HG03575 (cell line): ENCODE results near the gene ITM2C.

Experiments
- ATAC-seq: cut with Tn5 transposase; IDR thresholded peaks from one replicate; pipeline ENCODE4 v1.9.1; 2021; ENCODE audit not compliant: unreplicated experiment, insufficient number of reproducible peaks, low FRiP score; ENCODE audit errors: extremely low read depth

ITM2C gene

DNA sequence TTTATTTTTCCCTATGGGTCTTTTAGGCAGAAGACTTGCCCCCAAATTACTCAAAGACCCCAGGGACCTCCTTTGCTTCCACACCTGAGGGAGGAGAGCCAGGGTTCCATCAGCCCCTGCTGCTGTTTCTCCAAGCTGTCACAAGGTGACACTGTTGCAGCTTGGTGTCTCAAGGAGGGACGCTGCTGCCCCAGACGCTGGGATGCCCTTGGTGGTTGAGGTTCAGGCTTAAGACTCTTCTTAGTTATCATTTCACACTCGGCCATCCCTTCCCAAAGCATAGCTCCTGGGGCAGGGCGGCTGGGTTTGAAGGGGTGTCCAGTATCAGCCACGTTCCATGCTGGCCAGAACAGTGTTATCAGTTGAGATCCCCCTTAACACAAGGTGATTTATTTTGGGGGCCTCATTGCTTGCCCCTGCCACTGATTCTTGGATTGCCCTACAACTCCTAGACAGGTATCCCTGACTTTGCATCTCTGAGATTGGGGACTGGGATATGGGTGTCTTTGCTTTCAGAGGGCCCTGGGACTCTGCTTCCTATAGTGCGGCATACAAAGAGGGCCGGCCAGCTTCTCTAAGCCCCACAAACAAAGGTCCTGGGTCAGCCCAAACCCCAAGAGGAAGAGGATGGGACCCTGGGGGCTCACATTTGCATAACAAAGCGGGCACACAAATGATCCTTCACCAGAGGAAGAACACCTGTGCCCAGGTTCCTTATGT is 37.6 kb downstream of the ITM2C start:
- ATAC-seq: no peak

DNA sequence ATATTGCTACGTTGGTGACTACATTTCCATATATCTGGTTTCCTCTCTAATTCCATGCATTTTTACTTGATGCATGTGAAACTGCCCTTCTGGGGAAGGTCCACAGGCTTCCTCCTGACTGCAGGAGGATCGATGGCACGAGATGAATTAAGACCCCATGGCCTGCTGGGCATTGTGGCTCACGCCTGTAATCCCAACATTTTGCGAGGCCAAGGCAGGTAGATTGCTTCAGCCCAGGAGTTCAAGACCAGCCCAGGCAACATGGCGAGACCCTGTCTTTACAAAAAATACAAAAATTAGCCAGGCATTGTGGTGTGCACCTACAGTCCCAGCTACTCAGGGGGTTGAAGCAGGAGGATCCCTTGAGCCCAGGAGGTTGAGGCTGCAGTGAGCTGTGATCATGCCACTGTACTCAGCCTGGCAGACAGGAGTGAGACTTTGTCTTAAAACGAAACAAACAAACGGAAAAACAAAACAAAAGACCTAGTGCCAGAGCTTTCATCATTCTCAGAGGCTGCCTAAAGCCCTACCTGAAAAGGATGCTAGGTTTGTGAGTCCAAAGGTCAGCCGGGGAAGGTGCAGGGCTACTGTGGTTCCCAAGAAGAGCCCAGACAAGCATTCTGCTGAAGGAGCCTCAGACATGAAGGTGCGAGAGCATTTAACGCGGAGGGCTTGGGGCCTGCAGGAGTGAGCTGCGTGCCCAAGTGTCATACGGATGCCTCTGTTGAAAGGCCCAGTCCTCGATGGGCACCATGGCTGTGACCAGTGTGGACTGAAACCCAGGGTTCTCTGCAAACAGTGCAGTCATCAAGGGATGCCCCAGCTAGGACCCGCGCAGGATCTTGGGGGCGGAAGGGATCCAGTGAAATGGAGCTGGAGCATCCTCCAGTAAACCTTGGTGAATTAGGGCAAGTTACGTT is 38.7 kb downstream of the ITM2C start:
- no peak for ATAC-seq

DNA sequence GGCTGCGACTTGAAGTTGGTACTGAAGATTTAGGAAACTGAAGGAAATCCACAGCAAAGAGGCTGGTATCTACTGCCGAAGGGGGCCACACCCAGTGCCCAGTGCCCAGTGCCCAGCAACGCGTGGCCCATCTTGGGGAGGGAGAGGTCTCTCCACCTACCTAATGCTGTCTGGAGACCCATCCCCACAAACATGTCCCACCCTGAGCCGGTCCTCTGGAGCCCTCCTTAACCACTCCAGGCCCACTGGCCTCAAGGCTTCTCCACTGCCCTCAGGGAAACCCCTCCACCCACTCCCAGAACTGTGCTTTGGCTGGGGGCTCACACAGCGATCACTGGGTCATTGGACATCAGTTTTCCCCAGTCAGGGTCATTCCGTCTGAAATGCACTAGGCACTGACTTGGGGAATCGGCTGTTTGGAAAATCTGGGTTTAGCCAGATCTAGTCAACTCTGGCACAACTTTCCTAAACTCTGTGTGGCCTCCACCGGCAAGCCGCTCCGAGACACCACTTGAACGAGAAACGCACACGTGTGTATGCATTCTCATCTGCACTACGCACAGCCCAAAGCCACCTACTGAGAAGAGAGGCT is 40.2 kb downstream of the ITM2C start:
- no peak for ATAC-seq

DNA sequence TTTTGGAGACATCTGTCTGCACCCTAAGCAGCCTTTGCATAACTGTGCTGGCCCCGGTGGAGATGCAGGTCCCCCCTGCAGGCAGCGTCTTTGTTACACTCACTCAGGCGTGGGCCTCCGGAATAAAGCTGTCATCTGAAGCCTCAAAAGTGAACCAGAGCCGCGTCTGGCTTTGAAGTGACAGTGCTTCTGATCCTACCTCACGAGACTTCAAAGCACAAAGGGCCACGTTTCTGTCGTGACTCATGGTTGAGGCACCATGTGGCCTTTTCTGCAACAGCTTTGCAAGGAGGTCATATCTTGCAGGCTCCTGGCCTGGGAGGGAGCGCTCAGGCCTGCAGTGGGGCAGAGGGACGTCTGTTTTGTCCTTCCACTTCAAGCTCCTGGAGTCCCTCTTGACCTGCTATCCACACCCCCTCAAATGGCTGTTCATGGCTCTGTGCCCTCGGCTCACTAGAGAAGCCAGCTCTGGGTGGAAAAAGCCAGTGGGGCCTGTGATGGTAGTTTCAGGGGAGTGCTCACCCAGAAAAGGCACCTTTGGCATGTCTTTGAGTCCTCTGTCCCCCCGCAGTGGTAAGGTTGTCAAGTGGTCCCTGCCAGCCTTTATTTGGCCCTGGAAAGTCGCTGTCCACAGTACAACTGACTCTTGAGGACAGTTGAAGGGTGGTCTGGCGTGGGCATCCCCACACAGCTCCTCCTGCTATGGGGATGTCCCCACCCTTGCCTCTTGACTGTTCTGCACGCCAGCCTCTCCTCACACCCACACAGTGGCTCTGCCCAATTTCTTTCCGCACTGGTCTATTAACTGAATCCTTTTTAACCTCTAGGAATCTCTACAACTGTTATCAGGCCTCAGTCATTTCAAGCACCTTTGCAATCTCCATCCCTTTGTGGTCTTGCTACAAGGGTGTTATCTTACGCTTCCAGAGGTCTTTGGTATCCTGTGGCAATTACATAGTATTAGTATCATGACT is 41.0 kb downstream of the ITM2C start:
- ATAC-seq: no peak

GRCh38 chr2:230906471-230907230 is 41.9 kb downstream of the ITM2C start:
- ATAC-seq: no peak

- ATAC-seq: no peak
These were observed 42.8 kb downstream of the ITM2C start for GRCh38 chr2:230907361-230908091.

GRCh38 chr2:230908092-230908594 is 43.4 kb downstream of the ITM2C start:
- ATAC-seq: no peak

GRCh38 chr2:230908595-230909191 is 44.0 kb downstream of the ITM2C start:
- no peak for ATAC-seq

- no peak for ATAC-seq
These were observed 45.3 kb downstream of the ITM2C start for GRCh38 chr2:230909841-230910545.

GRCh38 chr2:230910546-230911177 is 45.9 kb downstream of the ITM2C start:
- ATAC-seq: no peak

DNA sequence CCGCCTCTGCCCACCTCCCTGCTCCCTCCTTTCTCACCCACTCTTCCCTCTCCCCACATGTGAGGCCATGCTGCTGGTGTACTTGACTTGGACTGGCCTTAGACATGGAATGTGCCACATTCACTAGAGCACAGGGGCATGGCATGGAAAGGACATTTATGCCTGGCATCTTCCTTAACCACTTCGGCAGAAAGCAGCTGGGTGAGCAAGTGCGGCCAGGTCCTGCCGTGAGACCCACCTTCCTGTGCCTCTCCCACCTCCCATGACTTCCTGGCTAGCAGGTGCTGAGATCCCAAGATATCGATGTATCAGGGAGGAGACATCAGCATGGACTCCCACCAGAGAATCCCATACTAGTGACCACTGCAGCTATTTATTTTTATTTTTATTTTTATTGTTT is 47.3 kb downstream of the ITM2C start:
- no peak for ATAC-seq

GRCh38 chr2:230912724-230913123 is 48.0 kb downstream of the ITM2C start:
- no peak for ATAC-seq

GRCh38 chr2:230913406-230914143 is 48.8 kb downstream of the ITM2C start:
- ATAC-seq: no peak

DNA sequence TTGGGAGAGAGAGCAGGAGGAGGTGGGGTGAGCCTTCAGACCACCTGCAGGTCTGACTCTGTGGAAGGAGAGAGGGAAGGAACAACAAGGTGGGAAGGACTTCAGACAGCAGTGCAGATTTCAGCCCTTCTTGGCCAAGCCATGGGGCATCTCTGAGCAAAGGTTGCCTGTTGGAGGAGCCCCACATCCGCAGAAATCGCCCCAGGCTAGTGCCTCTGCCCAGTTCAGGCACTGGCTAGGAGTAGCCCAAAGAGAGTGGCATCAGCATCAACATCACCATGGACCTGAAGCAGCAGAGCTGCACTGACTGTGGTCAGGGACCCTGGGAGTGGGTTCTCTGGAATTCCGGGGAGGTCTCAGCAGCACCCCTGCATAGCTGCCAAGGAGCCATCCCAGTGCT is 50.1 kb downstream of the ITM2C start:
- ATAC-seq: no peak

GRCh38 chr2:230915319-230915718 is 50.6 kb downstream of the ITM2C start:
- ATAC-seq: no peak
